Measurements from ENCODE around the gene UBXN6.

The UBXN6 gene, protein sequence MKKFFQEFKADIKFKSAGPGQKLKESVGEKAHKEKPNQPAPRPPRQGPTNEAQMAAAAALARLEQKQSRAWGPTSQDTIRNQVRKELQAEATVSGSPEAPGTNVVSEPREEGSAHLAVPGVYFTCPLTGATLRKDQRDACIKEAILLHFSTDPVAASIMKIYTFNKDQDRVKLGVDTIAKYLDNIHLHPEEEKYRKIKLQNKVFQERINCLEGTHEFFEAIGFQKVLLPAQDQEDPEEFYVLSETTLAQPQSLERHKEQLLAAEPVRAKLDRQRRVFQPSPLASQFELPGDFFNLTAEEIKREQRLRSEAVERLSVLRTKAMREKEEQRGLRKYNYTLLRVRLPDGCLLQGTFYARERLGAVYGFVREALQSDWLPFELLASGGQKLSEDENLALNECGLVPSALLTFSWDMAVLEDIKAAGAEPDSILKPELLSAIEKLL

DNA sequence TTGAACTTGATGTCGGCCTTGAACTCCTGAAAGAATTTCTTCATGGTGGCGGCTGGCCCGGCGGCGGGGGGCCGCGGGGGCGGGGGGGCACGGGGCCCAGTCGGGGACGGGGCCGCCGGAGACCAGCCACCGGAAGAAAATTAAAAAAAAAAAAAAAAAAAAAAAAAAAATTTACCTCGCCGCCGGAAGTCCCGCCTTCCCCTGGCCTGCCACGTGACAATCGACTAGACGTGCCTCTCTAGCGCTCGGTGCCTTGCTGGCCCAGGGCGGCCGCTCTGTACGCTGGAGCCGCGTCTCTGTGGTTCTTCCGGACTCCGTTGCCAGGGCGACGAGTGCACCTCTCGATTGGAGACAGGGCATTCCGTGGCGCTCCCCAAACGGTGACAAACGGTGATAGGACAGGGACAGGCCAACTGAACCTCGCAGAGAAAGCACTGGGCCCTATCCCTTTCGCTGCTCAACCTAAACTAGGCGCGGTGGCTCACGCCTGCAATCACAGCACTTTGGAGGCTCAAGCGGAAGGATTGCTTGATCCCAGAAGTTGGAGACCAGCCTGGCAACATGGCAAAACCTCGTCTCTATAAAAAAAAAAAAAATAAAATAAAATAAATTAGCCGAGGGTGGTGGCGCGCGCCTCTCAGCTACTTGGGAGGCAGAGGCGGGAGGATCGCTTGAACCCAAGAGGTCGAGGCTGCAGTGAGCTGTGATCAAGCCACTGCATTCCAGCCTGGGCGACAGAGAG is at the start of gene UBXN6:
UBXN6 (minus strand) TSS at position 141 of the 742 bp plus-strand sequence; CDS start at position 44, 97 bp downstream.
- DNase-seq (ENCODE audit: low read depth), result peak; percentile 96
- TF ChIP-seq, protein P1, sequence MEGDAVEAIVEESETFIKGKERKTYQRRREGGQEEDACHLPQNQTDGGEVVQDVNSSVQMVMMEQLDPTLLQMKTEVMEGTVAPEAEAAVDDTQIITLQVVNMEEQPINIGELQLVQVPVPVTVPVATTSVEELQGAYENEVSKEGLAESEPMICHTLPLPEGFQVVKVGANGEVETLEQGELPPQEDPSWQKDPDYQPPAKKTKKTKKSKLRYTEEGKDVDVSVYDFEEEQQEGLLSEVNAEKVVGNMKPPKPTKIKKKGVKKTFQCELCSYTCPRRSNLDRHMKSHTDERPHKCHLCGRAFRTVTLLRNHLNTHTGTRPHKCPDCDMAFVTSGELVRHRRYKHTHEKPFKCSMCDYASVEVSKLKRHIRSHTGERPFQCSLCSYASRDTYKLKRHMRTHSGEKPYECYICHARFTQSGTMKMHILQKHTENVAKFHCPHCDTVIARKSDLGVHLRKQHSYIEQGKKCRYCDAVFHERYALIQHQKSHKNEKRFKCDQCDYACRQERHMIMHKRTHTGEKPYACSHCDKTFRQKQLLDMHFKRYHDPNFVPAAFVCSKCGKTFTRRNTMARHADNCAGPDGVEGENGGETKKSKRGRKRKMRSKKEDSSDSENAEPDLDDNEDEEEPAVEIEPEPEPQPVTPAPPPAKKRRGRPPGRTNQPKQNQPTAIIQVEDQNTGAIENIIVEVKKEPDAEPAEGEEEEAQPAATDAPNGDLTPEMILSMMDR (IDR thresholded peaks at IDR 0.05; ENCODE audit: low read depth, low read length, missing control alignments), result no peak
- peak within 1 kb of the TSS; percentile 80 for H3K4me3 ChIP-seq (ENCODE audit: low read depth, low read length)
- in situ Hi-C loops (cut with HindIII; ENCODE audit: low sequenced_read_pairs), result no loop called here

DNA sequence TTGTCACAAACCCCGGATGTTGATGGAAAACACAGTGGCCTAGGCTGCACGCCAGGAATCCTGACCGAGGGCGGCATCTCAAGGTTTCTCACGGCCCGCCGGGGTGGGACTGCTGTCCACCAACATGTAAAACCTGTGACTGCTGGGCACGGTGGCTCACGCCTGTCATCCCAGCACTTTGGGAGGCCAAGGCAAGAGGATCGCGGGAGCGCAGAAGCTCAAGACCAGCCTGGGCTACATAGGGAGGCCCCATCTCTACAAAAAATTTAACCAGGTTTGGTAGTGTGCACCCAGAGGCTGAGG is 49.5 kb upstream of the UBXN6 start:
- TF ChIP-seq, protein P1 (IDR thresholded peaks at IDR 0.05; ENCODE audit: low read depth, low read length, missing control alignments), result no peak
- in situ Hi-C loops (cut with HindIII; ENCODE audit: low sequenced_read_pairs), result no loop called here
- H3K4me3 ChIP-seq (ENCODE audit: low read depth, low read length), result no peak overlapping the region
- no peak for DNase-seq (ENCODE audit: low read depth)

DNA sequence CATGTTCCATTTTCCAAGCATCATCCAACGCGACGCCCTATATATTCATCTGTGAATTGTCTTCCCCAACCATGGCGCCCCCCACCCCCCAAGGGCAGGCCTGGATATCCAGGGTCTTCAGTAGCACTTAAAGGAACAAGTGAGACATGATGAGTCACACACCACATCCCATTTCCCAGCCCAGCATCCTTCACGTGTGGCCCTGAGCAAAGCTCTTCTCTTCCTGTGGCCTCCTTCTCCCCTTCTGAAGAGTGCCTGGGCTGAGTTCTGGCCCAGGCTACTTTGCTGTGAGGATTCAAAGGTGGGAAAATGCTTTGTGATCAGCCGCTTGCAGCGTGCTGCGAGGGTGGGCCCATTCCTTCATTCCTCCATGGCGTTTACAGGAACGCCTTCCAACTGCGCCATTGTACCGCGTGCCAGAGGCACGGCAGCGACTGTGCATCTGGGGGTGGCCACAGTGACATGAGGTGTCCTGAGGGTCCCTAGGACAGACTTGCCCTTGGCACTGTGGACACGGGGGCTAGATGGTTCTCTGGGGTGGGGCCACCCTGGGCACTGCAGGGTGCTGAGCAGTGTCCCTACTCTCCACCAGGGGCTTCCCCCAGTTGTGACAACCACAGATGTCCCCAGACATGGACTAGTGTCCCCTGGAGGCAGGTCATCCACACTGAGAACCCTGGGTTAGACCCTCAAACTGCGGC is 49.0 kb upstream of the UBXN6 start:
- peak; percentile 18 for DNase-seq (ENCODE audit: low read depth)
- TF ChIP-seq, protein P1 (IDR thresholded peaks at IDR 0.05; ENCODE audit: low read depth, low read length, missing control alignments), result no peak
- no peak overlapping the region for H3K4me3 ChIP-seq (ENCODE audit: low read depth, low read length)
- in situ Hi-C loops (cut with HindIII; ENCODE audit: low sequenced_read_pairs), result no loop called here

DNA sequence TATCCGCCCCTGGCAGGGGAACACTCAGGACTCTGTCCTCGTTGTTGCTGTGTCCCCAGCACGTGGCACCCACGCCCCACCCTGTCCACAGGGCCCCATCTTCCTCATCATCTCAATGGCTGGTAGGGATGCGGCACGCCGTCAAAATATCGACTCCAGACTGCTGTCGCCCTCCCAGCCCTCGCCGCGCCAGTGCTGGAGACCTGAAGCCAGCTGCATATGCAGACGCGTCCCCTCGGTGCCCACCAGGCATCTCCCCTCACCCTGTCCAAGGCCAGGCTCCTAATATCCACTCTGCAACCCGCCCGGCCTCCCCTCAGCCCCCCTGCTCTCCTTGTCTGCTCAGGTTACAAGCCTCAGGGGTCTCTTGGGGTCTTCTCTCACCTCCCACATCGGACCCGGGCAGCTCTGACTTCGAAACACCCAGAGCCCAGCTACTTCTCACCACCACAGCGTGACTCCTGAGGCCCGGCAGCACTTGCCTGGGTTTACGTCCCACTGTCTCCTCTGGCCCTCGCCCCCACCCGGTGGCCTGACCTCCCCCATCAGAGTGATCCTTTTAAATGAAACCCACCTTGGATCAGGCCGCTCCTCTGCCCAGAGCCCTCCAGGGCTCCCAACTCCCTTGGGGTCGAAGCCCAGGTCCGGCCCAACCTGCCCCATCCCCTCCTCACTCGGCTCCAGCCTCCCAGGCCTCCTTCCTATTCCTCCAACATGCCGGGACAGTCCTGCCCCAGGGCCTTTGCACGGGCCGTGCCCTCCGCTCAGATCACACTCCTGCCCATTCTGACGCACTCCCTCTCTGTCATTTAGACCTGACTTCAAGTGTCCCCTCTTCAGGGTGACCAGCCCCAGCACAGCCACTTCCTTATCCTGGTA is 48.2 kb upstream of the UBXN6 start:
- in situ Hi-C loops (cut with HindIII; ENCODE audit: low sequenced_read_pairs), result no loop called here
- no peak for DNase-seq (ENCODE audit: low read depth)
- TF ChIP-seq, protein P1 (IDR thresholded peaks at IDR 0.05; ENCODE audit: low read depth, low read length, missing control alignments), result no peak
- no peak overlapping the region for H3K4me3 ChIP-seq (ENCODE audit: low read depth, low read length)

DNA sequence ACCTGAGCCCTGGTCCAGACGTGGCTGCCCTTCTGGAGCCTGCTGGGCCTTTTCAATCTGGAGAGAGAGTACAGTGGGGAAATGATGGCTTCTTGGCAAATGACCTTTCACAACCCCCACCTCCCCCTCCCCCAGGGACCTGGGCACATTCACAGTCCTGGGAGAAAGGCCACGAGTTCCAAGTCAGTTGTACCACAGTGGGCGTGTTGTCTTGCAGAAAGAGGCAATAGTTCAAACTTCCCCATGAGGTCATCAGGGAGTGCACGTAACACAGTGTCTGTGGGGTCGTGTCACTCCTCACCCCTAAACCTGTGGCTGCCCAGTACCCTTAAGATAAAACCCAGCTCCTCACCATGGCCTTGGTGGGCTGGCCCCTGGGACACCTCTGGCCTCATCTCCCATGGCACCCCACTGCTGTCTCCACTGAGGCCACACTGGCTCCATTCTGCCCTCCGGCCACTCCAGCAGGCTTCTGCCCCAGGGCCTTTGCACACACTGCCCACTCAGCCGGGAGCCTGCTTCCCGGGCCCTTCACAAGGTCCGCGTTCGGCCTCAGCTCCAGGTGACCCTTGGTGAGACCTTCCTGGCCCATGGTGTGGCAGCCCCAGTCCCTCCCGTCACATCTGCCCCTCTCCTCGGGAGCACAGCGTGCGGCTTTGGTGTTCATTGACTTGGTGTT is 47.4 kb upstream of the UBXN6 start:
- no peak for DNase-seq (ENCODE audit: low read depth)
- H3K4me3 ChIP-seq (ENCODE audit: low read depth, low read length), result no peak overlapping the region
- TF ChIP-seq, protein P1 (IDR thresholded peaks at IDR 0.05; ENCODE audit: low read depth, low read length, missing control alignments), result no peak
- in situ Hi-C loops (cut with HindIII; ENCODE audit: low sequenced_read_pairs), result no loop called here

Measured in astrocyte of the cerebellum (primary cell).